ACC112 (cell line): ENCODE measurements around the gene PRKN.
A peak's percentile ranks its signal among the peaks of the same experiment; 100 is the strongest.

ENCODE experiments used
- H2AFZ ChIP-seq: fragments of 200-600 bp; sonication (generic); one replicate; pipeline ENCODE4 v1.6.0; 2017; ENCODE audit warnings: antibody characterized with exemption, low read length; ENCODE audit not compliant: unreplicated experiment
- H3K27ac ChIP-seq: fragments of 200-600 bp; sonication (generic); 2 replicates; pipeline ENCODE4 v1.5.1; 2014; ENCODE audit warnings: low read depth, mild to moderate bottlenecking, antibody characterized with exemption, low read length, moderate library complexity
- H3K27me3 ChIP-seq: fragments of 200-600 bp; sonication (generic); 2 replicates; pipeline ENCODE4 v1.6.1; 2014; ENCODE audit warnings: mild to moderate bottlenecking, antibody characterized with exemption, low read length, moderate library complexity, mixed read lengths; ENCODE audit not compliant: insufficient read depth
- H3K36me3 ChIP-seq: fragments of 200-600 bp; sonication (generic); 2 replicates; pipeline ENCODE4 v1.6.1; 2016; ENCODE audit warnings: mild to moderate bottlenecking, antibody characterized with exemption, low read length, moderate library complexity, mixed read lengths; ENCODE audit not compliant: insufficient read depth
- H3K4me1 ChIP-seq: fragments of 200-600 bp; sonication (generic); one replicate; pipeline ENCODE4 v1.6.1; 2016; ENCODE audit warnings: low read length, mixed read lengths; ENCODE audit not compliant: insufficient read depth, unreplicated experiment, control insufficient read depth
- H3K4me3 ChIP-seq: fragments of 200-600 bp; sonication (generic); 2 replicates; pipeline ENCODE4 v1.5.1; 2014; ENCODE audit warnings: mild to moderate bottlenecking, low read depth, low read length
- H3K79me2 ChIP-seq: fragments of 200-600 bp; sonication (generic); one replicate; pipeline ENCODE4 v1.6.0; 2016; ENCODE audit warnings: low read length; ENCODE audit not compliant: control insufficient read depth, unreplicated experiment, insufficient read depth

Gene PRKN

GRCh38 chr6:162625846-162626540 is 101.6 kb downstream of the PRKN start:
- H2AFZ ChIP-seq, result no peak overlapping the region
- no peaks in the 10 kb centered on the region for H3K4me1 ChIP-seq
- no peak overlapping the region for H3K4me3 ChIP-seq
- H3K79me2 ChIP-seq, result no peaks in the 10 kb centered on the region
- no peaks in the 10 kb centered on the region for H3K27me3 ChIP-seq
- peak overlapping the region; percentile 23; the same call in 1 of the 2 replicates for H3K27ac ChIP-seq
- no peaks in the 10 kb centered on the region for H3K36me3 ChIP-seq

DNA sequence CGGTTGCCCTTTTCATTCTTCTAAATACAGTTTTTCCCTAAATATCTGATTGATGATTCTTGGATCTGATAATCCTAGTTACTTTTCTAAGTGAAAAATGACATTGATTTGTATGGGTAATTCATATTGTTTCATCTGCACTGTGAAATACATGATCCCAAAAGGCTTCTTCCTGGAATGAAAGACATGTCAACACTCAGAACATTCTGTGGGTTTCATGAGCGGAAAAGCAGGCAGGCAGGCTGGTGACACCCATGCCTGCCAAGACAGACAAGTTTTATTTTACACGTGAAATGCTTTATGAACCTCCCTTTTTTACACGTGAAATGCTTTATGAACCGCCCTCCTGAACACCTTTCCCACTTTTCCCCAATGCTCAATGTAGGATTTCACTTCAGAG is 105.0 kb downstream of the PRKN start:
- Histone ChIP-seq H3K27me3 (no peaks in the 10 kb centered on the region), H2AFZ (no peak overlapping the region)

DNA sequence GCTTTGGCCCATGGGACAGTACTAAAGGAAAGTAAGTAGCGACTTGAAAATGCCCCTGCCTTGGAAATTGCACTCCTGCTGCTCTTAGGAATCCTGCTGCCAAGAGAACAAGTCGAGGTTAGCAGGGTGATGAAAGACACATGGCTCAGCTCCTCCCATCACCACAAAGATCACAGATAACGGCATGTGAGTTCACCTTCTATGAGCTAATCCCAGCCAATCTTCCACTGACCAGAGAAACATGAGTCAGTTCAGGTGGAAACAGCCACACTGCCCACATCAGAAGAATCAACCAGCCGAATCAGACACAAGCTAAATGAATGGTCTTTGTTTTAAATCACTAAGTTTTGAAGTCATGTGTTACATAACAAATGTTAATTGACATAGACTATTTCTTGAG is 106.3 kb downstream of the PRKN start:
- no peaks in the 10 kb centered on the region for H3K27me3 ChIP-seq

More for the DNA sequence above, 105.0 kb downstream of the PRKN start:
- Histone ChIP-seq H3K79me2 (no peaks in the 10 kb centered on the region), H3K27ac (no peak overlapping the region), H3K4me3 (no peak overlapping the region), H3K4me1 (no peaks in the 10 kb centered on the region), H3K36me3 (no peaks in the 10 kb centered on the region)

DNA sequence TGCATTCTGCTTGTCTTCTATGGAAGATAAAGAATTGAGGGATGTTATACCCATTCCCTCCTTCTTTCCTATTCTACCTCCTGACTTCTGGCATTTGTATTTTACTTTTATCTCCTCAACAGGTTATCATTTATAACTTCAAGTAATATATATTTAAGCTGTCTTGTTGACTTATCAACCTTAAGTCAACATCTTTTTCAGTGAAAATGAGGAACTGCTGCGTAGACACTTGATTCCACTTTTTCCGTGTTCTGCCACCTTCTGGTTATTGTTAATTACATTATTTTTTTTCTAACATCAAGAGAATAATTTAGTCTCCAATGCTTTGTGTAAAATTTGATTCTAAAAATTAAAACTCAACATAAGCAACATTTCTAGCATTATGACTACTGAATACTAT is 107.5 kb downstream of the PRKN start:
- Histone ChIP-seq H3K4me3 (no peak overlapping the region), H3K27me3 (no peaks in the 10 kb centered on the region), H3K36me3 (no peaks in the 10 kb centered on the region)

More for the DNA sequence above, 106.3 kb downstream of the PRKN start:
- Histone ChIP-seq H3K4me3 (no peak overlapping the region), H3K36me3 (no peaks in the 10 kb centered on the region), H3K79me2 (no peaks in the 10 kb centered on the region), H2AFZ (no peak overlapping the region), H3K4me1 (no peaks in the 10 kb centered on the region), H3K27ac (no peak overlapping the region)

GRCh38 chr6:162618448-162619002 is 109.0 kb downstream of the PRKN start:
- H3K4me1 ChIP-seq, result no peaks in the 10 kb centered on the region
- no peaks in the 10 kb centered on the region for H3K27me3 ChIP-seq
- H3K79me2 ChIP-seq, result no peaks in the 10 kb centered on the region
- no peak overlapping the region for H3K27ac ChIP-seq
- no peak overlapping the region for H2AFZ ChIP-seq
- H3K4me3 ChIP-seq, result no peak overlapping the region
- no peaks in the 10 kb centered on the region for H3K36me3 ChIP-seq

More for the DNA sequence above, 107.5 kb downstream of the PRKN start:
- no peak overlapping the region for H3K27ac ChIP-seq
- H2AFZ ChIP-seq, result no peak overlapping the region
- no peaks in the 10 kb centered on the region for H3K4me1 ChIP-seq
- no peaks in the 10 kb centered on the region for H3K79me2 ChIP-seq

DNA sequence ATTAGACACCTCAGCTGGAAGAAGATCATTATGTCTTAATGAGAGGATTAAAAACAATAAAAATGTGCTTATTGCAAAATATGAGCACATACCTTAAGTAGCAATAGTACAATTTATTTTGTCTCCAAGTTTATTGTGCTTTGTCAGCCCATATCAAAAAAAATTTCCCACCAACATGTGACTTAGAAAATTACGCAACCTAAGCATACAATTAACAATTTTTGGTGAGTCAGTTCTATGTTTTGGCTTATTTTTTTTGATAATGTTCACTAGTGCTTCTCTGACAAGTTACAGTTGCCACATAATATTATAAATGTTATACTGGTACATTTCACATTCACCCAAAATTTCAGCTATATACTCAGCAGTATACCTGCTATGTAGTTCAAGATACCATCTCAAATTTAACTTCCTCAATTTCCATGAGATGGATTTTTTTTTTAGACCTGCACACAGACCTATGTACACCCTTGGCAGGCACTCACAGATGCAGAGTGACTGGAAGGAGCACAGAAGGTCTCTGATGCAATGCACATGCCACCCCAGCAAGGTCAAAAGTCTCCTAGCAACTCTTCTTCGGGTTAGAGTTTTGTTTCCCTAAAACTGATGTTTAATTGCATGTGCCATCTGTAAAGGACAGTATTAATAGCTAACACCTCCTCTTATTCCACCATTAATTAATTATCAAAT is 112.4 kb downstream of the PRKN start:
- Histone ChIP-seq H2AFZ (peak overlapping the region; percentile 40), H3K79me2 (no peaks in the 10 kb centered on the region), H3K27ac (no peak overlapping the region), H3K4me3 (no peak overlapping the region), H3K36me3 (no peaks in the 10 kb centered on the region), H3K27me3 (no peaks in the 10 kb centered on the region), H3K4me1 (no peaks in the 10 kb centered on the region)

DNA sequence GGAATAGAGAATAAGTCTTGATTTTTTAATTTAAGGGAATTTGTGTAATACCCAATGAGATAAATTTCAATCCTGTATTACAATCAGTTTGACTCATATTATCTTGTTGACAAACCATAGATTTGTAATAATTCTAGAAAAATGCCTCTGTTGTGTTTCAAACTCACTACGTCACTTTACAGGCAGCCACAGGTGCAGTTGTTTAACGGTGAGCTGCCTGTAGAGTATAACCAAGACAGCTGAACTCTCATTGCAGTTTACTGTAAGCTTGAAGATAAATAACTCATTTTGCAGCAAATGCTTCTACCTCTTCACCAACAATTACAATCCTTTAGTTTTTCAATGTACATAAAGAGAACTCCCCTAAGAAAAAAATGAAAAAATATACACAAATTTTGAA is 114.3 kb downstream of the PRKN start:
- Histone ChIP-seq H3K36me3 (no peaks in the 10 kb centered on the region), H3K79me2 (no peaks in the 10 kb centered on the region), H2AFZ (no peak overlapping the region), H3K27me3 (no peaks in the 10 kb centered on the region), H3K4me1 (no peaks in the 10 kb centered on the region), H3K27ac (no peak overlapping the region), H3K4me3 (no peak overlapping the region)

GRCh38 chr6:162612613-162613012 is 115.0 kb downstream of the PRKN start:
- H3K4me1 ChIP-seq, result no peaks in the 10 kb centered on the region
- H3K27me3 ChIP-seq, result no peaks in the 10 kb centered on the region
- H2AFZ ChIP-seq, result no peak overlapping the region
- no peaks in the 10 kb centered on the region for H3K36me3 ChIP-seq
- H3K27ac ChIP-seq, result no peak overlapping the region
- no peaks in the 10 kb centered on the region for H3K79me2 ChIP-seq
- no peak overlapping the region for H3K4me3 ChIP-seq

- Histone ChIP-seq H3K4me3 (no peak overlapping the region), H3K79me2 (no peaks in the 10 kb centered on the region), H2AFZ (no peak overlapping the region), H3K27me3 (no peaks in the 10 kb centered on the region), H3K36me3 (no peaks in the 10 kb centered on the region), H3K27ac (no peak overlapping the region), H3K4me1 (no peaks in the 10 kb centered on the region)
Measured at GRCh38 chr6:162610351-162610750, 117.2 kb downstream of the PRKN start.

- no peak overlapping the region for H3K4me3 ChIP-seq
- no peaks in the 10 kb centered on the region for H3K4me1 ChIP-seq
- H3K27ac ChIP-seq, result no peak overlapping the region
- H3K36me3 ChIP-seq, result no peaks in the 10 kb centered on the region
- no peak overlapping the region for H2AFZ ChIP-seq
- no peaks in the 10 kb centered on the region for H3K27me3 ChIP-seq
- H3K79me2 ChIP-seq, result no peaks in the 10 kb centered on the region
Measured at GRCh38 chr6:162605881-162606280, 121.7 kb downstream of the PRKN start.
